GM19025 (cell line): ENCODE results near the gene ENPEP.
"Not testable (repeated sequence)": the region's sequence is repeated elsewhere in the genome, so short reads cannot be mapped to it uniquely, and the experiment has no call there.

ENCODE experiments used
- ATAC-seq: cut with Tn5 transposase; IDR thresholded peaks from one replicate; pipeline ENCODE4 v1.9.1; 2021; ENCODE audit warnings: mild to moderate bottlenecking, low read depth, moderate library complexity; ENCODE audit not compliant: unreplicated experiment

The ENPEP gene

GRCh38 chr4:110484767-110485166 is 8.8 kb downstream of the ENPEP start:
- no peak for ATAC-seq

- no peak for ATAC-seq
Observed at GRCh38 chr4:110485452-110485851, 9.5 kb downstream of the ENPEP start.

- ATAC-seq, result no peak
Observed at GRCh38 chr4:110486256-110486655, 10.3 kb downstream of the ENPEP start.

GRCh38 chr4:110486850-110487249 is 10.9 kb downstream of the ENPEP start:
- not testable (repeated sequence) for ATAC-seq

- ATAC-seq, result no peak
Observed at GRCh38 chr4:110487873-110488272, 11.9 kb downstream of the ENPEP start.

- no peak for ATAC-seq
Observed at GRCh38 chr4:110489901-110490508, 14.1 kb downstream of the ENPEP start.

GRCh38 chr4:110492522-110492921 is 16.6 kb downstream of the ENPEP start:
- ATAC-seq, result no peak

GRCh38 chr4:110493520-110493919 is 17.6 kb downstream of the ENPEP start:
- ATAC-seq, result no peak

GRCh38 chr4:110498420-110498819 is 22.5 kb downstream of the ENPEP start:
- ATAC-seq, result no peak

- ATAC-seq, result no peak
Observed at GRCh38 chr4:110499126-110499525, 23.2 kb downstream of the ENPEP start.

GRCh38 chr4:110501826-110502225 is 25.9 kb downstream of the ENPEP start:
- ATAC-seq, result no peak

- ATAC-seq, result no peak
Observed at GRCh38 chr4:110503270-110504083, 27.5 kb downstream of the ENPEP start.

GRCh38 chr4:110504084-110504435 is 28.1 kb downstream of the ENPEP start:
- ATAC-seq, result no peak

GRCh38 chr4:110505440-110505839 is 29.5 kb downstream of the ENPEP start:
- no peak for ATAC-seq

GRCh38 chr4:110508827-110509710 is 33.1 kb downstream of the ENPEP start:
- no peak for ATAC-seq

GRCh38 chr4:110510277-110510676 is 34.3 kb downstream of the ENPEP start:
- ATAC-seq, result no peak

GRCh38 chr4:110510955-110511544 is 35.1 kb downstream of the ENPEP start:
- ATAC-seq, result no peak

GRCh38 chr4:110512901-110513300 is 36.9 kb downstream of the ENPEP start:
- no peak for ATAC-seq

- ATAC-seq, result no peak
Observed at GRCh38 chr4:110514889-110515479, 39.0 kb downstream of the ENPEP start.

GRCh38 chr4:110515676-110516075 is 39.7 kb downstream of the ENPEP start:
- no peak for ATAC-seq
